ENCODE data around the gene CDIPT.
"Not testable (repeated sequence)": the region's sequence is repeated elsewhere in the genome, so short reads cannot be mapped to it uniquely, and the experiment has no call there.

CDIPT gene

DNA sequence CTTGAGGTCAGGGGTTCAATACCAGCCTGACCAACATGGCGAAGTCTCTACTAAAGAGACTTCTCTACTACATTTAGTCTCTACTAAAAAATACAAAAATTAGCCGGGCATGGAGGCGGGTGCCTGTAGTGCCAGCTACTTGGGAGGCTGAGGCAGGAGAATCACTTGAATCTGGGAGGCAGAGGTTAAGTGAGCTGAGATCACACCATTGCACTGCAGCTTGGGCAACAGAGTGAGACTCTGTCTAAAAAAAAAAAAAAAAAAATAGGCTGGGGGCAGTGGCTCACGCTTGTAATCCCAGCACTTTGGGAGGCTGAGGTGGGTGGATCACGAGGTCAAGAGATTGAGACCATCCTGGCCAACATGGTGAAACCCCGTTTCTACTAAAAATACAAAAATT is 46.8 kb upstream of the CDIPT start:
- not testable (repeated sequence) for H3K14ac ChIP-seq (ENCODE audit: low read length); H3K4me2 ChIP-seq (ENCODE audit: low read length); H4K91ac ChIP-seq (ENCODE audit: low read depth, low read length); H2AFZ ChIP-seq (ENCODE audit: insufficient read depth, low read length, poor library complexity); DNase-seq; H4K12ac ChIP-seq (ENCODE audit: low read depth, low read length); H3K9me3 ChIP-seq (ENCODE audit: insufficient read depth, low read depth, low read length); H3K79me2 ChIP-seq (ENCODE audit: control insufficient read depth, insufficient read depth, low read length, poor library complexity); H3K27me3 ChIP-seq (ENCODE audit: insufficient read depth, low read length); H2BK12ac ChIP-seq (ENCODE audit: low read length); H2BK120ac ChIP-seq (ENCODE audit: insufficient read depth, low read length, poor library complexity); H3K4ac ChIP-seq (ENCODE audit: low read depth, low read length); H2AK5ac ChIP-seq (ENCODE audit: low read length); H3K27ac ChIP-seq (ENCODE audit: low read depth, low read length); H3K23ac ChIP-seq (ENCODE audit: low read length); H3K4me3 ChIP-seq (ENCODE audit: low read depth, low read length); H3K18ac ChIP-seq (ENCODE audit: low read length); H3K36me3 ChIP-seq (ENCODE audit: control insufficient read depth in 1 of 2, insufficient read depth in 2 of 2, low read length in 2 of 2); H3K4me1 ChIP-seq (ENCODE audit: control insufficient read depth in 1 of 2, insufficient read depth in 2 of 2, low read length in 2 of 2); H3K9ac ChIP-seq (ENCODE audit: low read length); H2BK5ac ChIP-seq (ENCODE audit: low read depth, low read length, poor library complexity); H3K79me1 ChIP-seq (ENCODE audit: low read length); H4K8ac ChIP-seq (ENCODE audit: low read depth, low read length)
- WGBS (ENCODE audit: extremely low coverage, insufficient coverage, insufficient read length) = no CpG with 5 or more reads among the region's 6 CpGs

DNA sequence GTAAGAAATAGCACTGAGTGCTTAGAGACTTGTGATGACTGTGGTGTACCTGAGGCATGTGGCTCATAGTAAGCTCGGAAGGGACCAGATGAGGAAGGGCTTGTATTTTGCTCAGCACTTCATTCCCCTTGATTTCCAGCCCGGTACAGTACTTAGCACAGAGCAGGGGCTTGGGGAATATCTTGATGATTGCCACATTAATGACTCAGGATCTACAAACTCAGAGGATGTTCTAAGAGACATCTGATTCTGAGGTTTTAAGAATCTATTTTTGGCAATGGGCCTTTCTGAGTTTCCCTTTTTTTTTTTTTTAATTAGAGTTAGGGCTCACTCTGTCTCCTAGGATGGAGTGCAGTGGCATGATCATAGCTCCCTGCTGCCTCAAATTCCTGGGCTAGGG is 46.4 kb upstream of the CDIPT start:
- Histone ChIP-seq H2AFZ (ENCODE audit: insufficient read depth, low read length, poor library complexity) (no peak overlapping the region), H3K27ac (ENCODE audit: low read depth, low read length) (no peak overlapping the region), H3K9ac (ENCODE audit: low read length) (no peak overlapping the region), H4K91ac (ENCODE audit: low read depth, low read length) (no peak overlapping the region), H4K12ac (ENCODE audit: low read depth, low read length) (no peak overlapping the region), H3K4me1 (ENCODE audit: control insufficient read depth in 1 of 2, insufficient read depth in 2 of 2, low read length in 2 of 2) (no peaks in the 10 kb centered on the region), H3K27me3 (ENCODE audit: insufficient read depth, low read length) (no peaks in the 10 kb centered on the region), H3K4me3 (ENCODE audit: low read depth, low read length) (no peak overlapping the region), H3K23ac (ENCODE audit: low read length) (no peak overlapping the region), H2BK120ac (ENCODE audit: insufficient read depth, low read length, poor library complexity) (no peak overlapping the region), H2AK5ac (ENCODE audit: low read length) (no peak overlapping the region), H3K18ac (ENCODE audit: low read length) (no peak overlapping the region), H3K4me2 (ENCODE audit: low read length) (no peak overlapping the region), H3K79me1 (ENCODE audit: low read length) (no peaks in the 10 kb centered on the region), H3K36me3 (ENCODE audit: control insufficient read depth in 1 of 2, insufficient read depth in 2 of 2, low read length in 2 of 2) (peaks cover 4 to 5% of the 10 kb centered on the region in 2 experiments), H3K14ac (ENCODE audit: low read length) (no peak overlapping the region), H3K79me2 (ENCODE audit: control insufficient read depth, insufficient read depth, low read length, poor library complexity) (no peaks in the 10 kb centered on the region), H2BK12ac (ENCODE audit: low read length) (no peak overlapping the region), H3K4ac (ENCODE audit: low read depth, low read length) (no peak overlapping the region), H4K8ac (ENCODE audit: low read depth, low read length) (no peak overlapping the region), H2BK5ac (ENCODE audit: low read depth, low read length, poor library complexity) (no peak overlapping the region), H3K9me3 (ENCODE audit: insufficient read depth, low read depth, low read length) (no peaks in the 10 kb centered on the region)
- no CpG with 5 or more reads among the region's 2 CpGs for WGBS (ENCODE audit: extremely low coverage, insufficient coverage, insufficient read length)
- peak in 1 of 2 donors; percentile 3 for DNase-seq

DNA sequence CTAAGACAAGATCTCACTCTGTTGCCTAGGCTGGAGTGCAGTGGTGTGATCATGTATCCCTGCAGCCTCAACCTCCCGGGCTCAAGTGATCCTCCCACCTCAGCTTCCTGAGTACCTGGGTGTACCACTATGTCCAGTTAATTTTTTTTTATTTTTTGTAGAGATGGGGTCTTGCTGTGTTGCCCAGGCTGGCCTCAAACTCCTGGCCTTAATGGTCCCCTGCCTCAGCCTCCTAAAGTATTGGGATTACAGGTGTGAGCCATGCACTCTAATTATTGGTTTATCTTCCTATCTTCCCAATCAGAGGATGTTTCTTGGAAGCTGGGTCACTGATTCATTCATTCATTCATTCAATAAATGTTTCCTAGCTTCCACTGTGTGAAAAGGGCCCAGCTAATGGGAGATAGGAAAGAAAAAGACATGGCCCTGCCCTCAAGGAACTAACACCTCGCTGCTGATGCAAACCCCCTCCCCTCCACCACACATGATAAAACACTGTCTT is 45.7 kb upstream of the CDIPT start:
- H3K18ac ChIP-seq (ENCODE audit: low read length) = no peak overlapping the region
- no peak overlapping the region for H2AK5ac ChIP-seq (ENCODE audit: low read length)
- H2BK5ac ChIP-seq (ENCODE audit: low read depth, low read length, poor library complexity) = no peak overlapping the region
- WGBS (ENCODE audit: extremely low coverage, insufficient coverage, insufficient read length) = no CpG with 5 or more reads among the region's 2 CpGs
- no peaks in the 10 kb centered on the region for H3K9me3 ChIP-seq (ENCODE audit: insufficient read depth, low read depth, low read length)
- no peak overlapping the region for H4K12ac ChIP-seq (ENCODE audit: low read depth, low read length)
- H3K27ac ChIP-seq (ENCODE audit: low read depth, low read length) = no peak overlapping the region
- no peak overlapping the region for H3K4me2 ChIP-seq (ENCODE audit: low read length)
- H3K36me3 ChIP-seq (ENCODE audit: control insufficient read depth in 1 of 2, insufficient read depth in 2 of 2, low read length in 2 of 2) = peaks cover 3 to 4% of the 10 kb centered on the region in 2 experiments
- no peaks in the 10 kb centered on the region for H3K79me1 ChIP-seq (ENCODE audit: low read length)
- H2AFZ ChIP-seq (ENCODE audit: insufficient read depth, low read length, poor library complexity) = no peak overlapping the region
- H4K8ac ChIP-seq (ENCODE audit: low read depth, low read length) = no peak overlapping the region
- no peak overlapping the region for H3K23ac ChIP-seq (ENCODE audit: low read length)
- H3K4me3 ChIP-seq (ENCODE audit: low read depth, low read length) = no peak overlapping the region
- no peak overlapping the region for H2BK120ac ChIP-seq (ENCODE audit: insufficient read depth, low read length, poor library complexity)
- H3K4me1 ChIP-seq (ENCODE audit: control insufficient read depth in 1 of 2, insufficient read depth in 2 of 2, low read length in 2 of 2) = no peaks in the 10 kb centered on the region
- DNase-seq = no peak
- H3K27me3 ChIP-seq (ENCODE audit: insufficient read depth, low read length) = no peaks in the 10 kb centered on the region
- no peak overlapping the region for H2BK12ac ChIP-seq (ENCODE audit: low read length)
- no peak overlapping the region for H3K4ac ChIP-seq (ENCODE audit: low read depth, low read length)
- no peaks in the 10 kb centered on the region for H3K79me2 ChIP-seq (ENCODE audit: control insufficient read depth, insufficient read depth, low read length, poor library complexity)
- no peak overlapping the region for H3K14ac ChIP-seq (ENCODE audit: low read length)
- H3K9ac ChIP-seq (ENCODE audit: low read length) = no peak overlapping the region
- H4K91ac ChIP-seq (ENCODE audit: low read depth, low read length) = no peak overlapping the region

DNA sequence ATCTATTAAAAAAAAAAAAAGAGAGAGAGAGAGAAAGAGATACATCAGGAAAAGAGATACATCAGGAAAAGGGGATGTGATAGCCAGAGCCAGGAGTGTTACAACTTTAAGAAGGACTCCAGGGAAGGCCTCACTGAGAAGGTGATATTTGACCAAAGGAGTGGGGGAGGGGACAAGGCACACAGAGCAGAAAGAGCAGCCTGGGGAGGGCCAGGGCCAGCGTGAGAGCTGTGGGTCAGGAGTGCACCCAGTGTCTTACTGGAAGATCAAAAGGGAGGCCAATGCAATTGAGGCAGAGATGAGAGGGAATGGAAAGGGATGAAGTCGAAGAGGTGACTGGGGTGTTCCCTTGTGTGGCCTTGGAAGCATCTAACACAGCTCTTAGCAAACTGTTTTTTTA is 44.9 kb upstream of the CDIPT start:
- Histone ChIP-seq H3K14ac (ENCODE audit: low read length) (no peak overlapping the region), H4K8ac (ENCODE audit: low read depth, low read length) (no peak overlapping the region), H3K4ac (ENCODE audit: low read depth, low read length) (no peak overlapping the region), H3K18ac (ENCODE audit: low read length) (no peak overlapping the region), H2BK120ac (ENCODE audit: insufficient read depth, low read length, poor library complexity) (no peak overlapping the region), H3K27ac (ENCODE audit: low read depth, low read length) (no peak overlapping the region), H3K4me3 (ENCODE audit: low read depth, low read length) (no peak overlapping the region), H3K9ac (ENCODE audit: low read length) (no peak overlapping the region), H3K79me2 (ENCODE audit: control insufficient read depth, insufficient read depth, low read length, poor library complexity) (no peaks in the 10 kb centered on the region), H4K91ac (ENCODE audit: low read depth, low read length) (no peak overlapping the region), H3K27me3 (ENCODE audit: insufficient read depth, low read length) (no peaks in the 10 kb centered on the region), H2AFZ (ENCODE audit: insufficient read depth, low read length, poor library complexity) (no peak overlapping the region), H3K9me3 (ENCODE audit: insufficient read depth, low read depth, low read length) (no peaks in the 10 kb centered on the region), H3K79me1 (ENCODE audit: low read length) (no peaks in the 10 kb centered on the region), H3K36me3 (ENCODE audit: control insufficient read depth in 1 of 2, insufficient read depth in 2 of 2, low read length in 2 of 2) (peaks cover 0 to 4% of the 10 kb centered on the region in 2 experiments), H2AK5ac (ENCODE audit: low read length) (no peak overlapping the region), H3K23ac (ENCODE audit: low read length) (no peak overlapping the region), H4K12ac (ENCODE audit: low read depth, low read length) (no peak overlapping the region), H3K4me1 (ENCODE audit: control insufficient read depth in 1 of 2, insufficient read depth in 2 of 2, low read length in 2 of 2) (no peaks in the 10 kb centered on the region), H2BK5ac (ENCODE audit: low read depth, low read length, poor library complexity) (no peak overlapping the region), H3K4me2 (ENCODE audit: low read length) (no peak overlapping the region), H2BK12ac (ENCODE audit: low read length) (no peak overlapping the region)
- DNase-seq = no peak
- no CpG with 5 or more reads among the region's 2 CpGs for WGBS (ENCODE audit: extremely low coverage, insufficient coverage, insufficient read length)

All from trophoblast cell (in vitro differentiated cells and primary cell).